HEK293 (cell line): ENCODE measurements around the gene MVP.
A peak's percentile ranks its signal among the peaks of the same experiment; 100 is the strongest.

Source experiments
- KLF16 ChIP-seq: fragments of 450-650 bp; formaldehyde crosslinking; IDR thresholded peaks from 2 replicates; pipeline ENCODE4 v1.5.1; 2017; ENCODE audit warnings: missing biosample characterization, missing genetic modification characterization
- MEIS1 ChIP-seq: sonication (generic); formaldehyde crosslinking; IDR thresholded peaks from 2 replicates; pipeline ENCODE4 v1.8.1; 2022; ENCODE audit warnings: missing genetic modification reagents, mild to moderate bottlenecking, borderline replicate concordance
- MYNN ChIP-seq: fragments of 450-650 bp; formaldehyde crosslinking; IDR thresholded peaks from 2 replicates; pipeline ENCODE4 v1.5.1; 2016; ENCODE audit warnings: missing biosample characterization, missing genetic modification characterization, borderline replicate concordance
- PRDM1 ChIP-seq: fragments of 450-650 bp; formaldehyde crosslinking; IDR thresholded peaks from 2 replicates; pipeline ENCODE4; 2016; ENCODE audit warnings: missing biosample characterization, missing genetic modification characterization
- SCRT1 ChIP-seq: fragments of 450-650 bp; formaldehyde crosslinking; IDR thresholded peaks from 2 replicates; pipeline ENCODE4 v1.5.1; 2016; ENCODE audit warnings: missing biosample characterization, missing genetic modification characterization, borderline replicate concordance
- SCRT2 ChIP-seq: fragments of 450-650 bp; formaldehyde crosslinking; IDR thresholded peaks from 2 replicates; pipeline ENCODE4 v1.5.1; 2016; ENCODE audit warnings: missing biosample characterization, missing genetic modification characterization
- YY1 ChIP-seq: fragments of 450-650 bp; formaldehyde crosslinking; IDR thresholded peaks from 2 replicates; pipeline ENCODE4 v1.5.1; 2018; ENCODE audit warnings: missing biosample characterization, missing genetic modification characterization
- ZEB2 ChIP-seq: fragments of 450-650 bp; formaldehyde crosslinking; IDR thresholded peaks from 2 replicates; pipeline ENCODE4 v1.5.1; 2016; ENCODE audit warnings: missing biosample characterization, missing genetic modification characterization
- ZNF114 ChIP-seq: fragments of 450-650 bp; formaldehyde crosslinking; IDR thresholded peaks from 2 replicates; pipeline ENCODE4 v1.5.0; 2017; ENCODE audit warnings: missing biosample characterization, missing genetic modification characterization
- ZNF175 ChIP-seq: fragments of 450-650 bp; formaldehyde crosslinking; IDR thresholded peaks from 2 replicates; pipeline ENCODE4 v1.5.1; 2016; ENCODE audit warnings: missing biosample characterization, missing genetic modification characterization
- ZNF221 ChIP-seq: fragments of 450-650 bp; formaldehyde crosslinking; IDR thresholded peaks from 2 replicates; pipeline ENCODE4 v1.5.1; 2017; ENCODE audit warnings: missing biosample characterization, missing genetic modification characterization, borderline replicate concordance
- ZNF37A ChIP-seq: fragments of 450-650 bp; IDR thresholded peaks from 2 replicates; pipeline ENCODE4 v1.5.1; 2018; ENCODE audit warnings: missing biosample characterization, missing genetic modification characterization
- ZNF404 ChIP-seq: fragments of 450-650 bp; formaldehyde crosslinking; IDR thresholded peaks from 2 replicates; pipeline ENCODE4 v1.5.1; 2017; ENCODE audit warnings: missing biosample characterization, missing genetic modification characterization
- ZNF529 ChIP-seq: fragments of 450-650 bp; formaldehyde crosslinking; IDR thresholded peaks from 2 replicates; pipeline ENCODE4 v1.5.1; 2017; ENCODE audit warnings: missing genetic modification characterization, missing biosample characterization; ENCODE audit not compliant: insufficient replicate concordance
- ZNF558 ChIP-seq: fragments of 450-650 bp; formaldehyde crosslinking; IDR thresholded peaks from 2 replicates; pipeline ENCODE4 v1.5.1; 2016; ENCODE audit warnings: missing biosample characterization, missing genetic modification characterization
- ZNF561 ChIP-seq: fragments of 450-650 bp; IDR thresholded peaks from 2 replicates; pipeline ENCODE4 v1.5.1; 2018; ENCODE audit warnings: missing biosample characterization, missing genetic modification characterization, borderline replicate concordance
- ZNF768 ChIP-seq: fragments of 450-650 bp; formaldehyde crosslinking; IDR thresholded peaks from 2 replicates; pipeline ENCODE4 v1.5.1; 2018; ENCODE audit warnings: missing biosample characterization, mild to moderate bottlenecking, missing genetic modification characterization
- ZXDB ChIP-seq: fragments of 450-650 bp; formaldehyde crosslinking; IDR thresholded peaks from 2 replicates; pipeline ENCODE4 v1.5.1; 2016; ENCODE audit warnings: missing biosample characterization, missing genetic modification characterization
- TF ChIP-seq, protein P1 (sequence below): fragments of 450-650 bp; formaldehyde crosslinking; IDR thresholded peaks from 2 replicates; pipeline ENCODE4 v1.5.1; 2017; ENCODE audit warnings: missing biosample characterization, missing genetic modification characterization
- TF ChIP-seq, protein P2 (sequence below): fragments of 450-650 bp; formaldehyde crosslinking; IDR thresholded peaks from 2 replicates; pipeline ENCODE4 v1.5.1; 2017; ENCODE audit warnings: missing biosample characterization, mild to moderate bottlenecking, missing genetic modification characterization, moderate library complexity
- TF ChIP-seq, protein P3 (sequence below): fragments of 450-650 bp; formaldehyde crosslinking; conservative IDR thresholded peaks from 2 replicates; pipeline ENCODE4 v1.5.1; 2016; ENCODE audit warnings: low read depth, missing biosample characterization, missing genetic modification characterization
- TF ChIP-seq, protein P4 (sequence below): fragments of 450-650 bp; formaldehyde crosslinking; IDR thresholded peaks from 2 replicates; pipeline ENCODE4 v1.5.1; 2016; ENCODE audit warnings: missing biosample characterization, missing genetic modification characterization
- TF ChIP-seq, protein P5 (sequence below): fragments of 450-650 bp; formaldehyde crosslinking; IDR thresholded peaks from 2 replicates; pipeline ENCODE4 v1.5.1; 2016; ENCODE audit warnings: missing biosample characterization, missing genetic modification characterization, low read depth
- TF ChIP-seq, protein P6 (sequence below): fragments of 450-650 bp; formaldehyde crosslinking; IDR thresholded peaks from 2 replicates; pipeline ENCODE4; 2016; ENCODE audit warnings: missing biosample characterization, missing genetic modification characterization

The MVP gene

DNA sequence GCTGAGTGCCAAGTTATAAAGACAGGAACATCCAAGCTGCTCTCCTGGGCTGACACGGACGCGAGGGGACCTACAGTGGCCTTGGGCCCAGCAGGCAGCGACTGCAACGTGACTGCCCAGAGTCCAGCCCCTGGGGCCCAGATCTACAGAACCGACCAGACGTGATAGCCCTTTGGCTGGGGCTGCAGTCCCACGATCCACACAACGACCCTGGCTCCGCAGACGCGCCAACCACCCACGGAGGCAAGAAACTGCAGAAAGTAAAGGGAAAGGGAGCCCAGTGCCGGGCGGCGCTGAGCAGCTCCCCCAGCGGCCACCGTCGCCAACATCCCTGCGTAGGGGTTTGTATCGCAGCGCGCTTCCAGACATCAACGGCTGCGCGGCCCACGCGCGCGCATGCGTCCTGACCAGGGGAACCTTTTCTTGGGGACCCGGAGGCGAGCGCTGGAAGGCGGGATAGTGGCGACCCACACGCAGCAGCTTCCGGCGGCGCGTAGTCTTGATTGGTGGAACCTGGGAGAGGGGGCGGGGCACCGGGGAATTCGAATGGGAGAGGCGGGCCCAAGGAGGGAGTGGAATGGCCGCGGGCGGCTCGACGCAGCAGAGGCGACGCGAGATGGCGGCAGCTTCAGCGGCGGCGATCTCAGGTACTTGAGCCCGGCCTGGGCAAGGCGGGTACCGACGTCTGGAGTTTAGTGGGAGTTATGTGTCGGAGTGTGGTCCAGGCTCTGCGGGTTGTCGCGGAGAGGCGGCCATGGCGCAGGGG is 29.9 kb upstream of the MVP start, which contains the start of gene KIF22 (continued):
- TF ChIP-seq ZNF558 (tag by site-specific recombination), result no peak
- 0 out of 2 replicates have a peak, but pooled peaks have one; percentile 55 for TF ChIP-seq ZNF561 (tag by site-specific recombination)
- TF ChIP-seq, protein P1, sequence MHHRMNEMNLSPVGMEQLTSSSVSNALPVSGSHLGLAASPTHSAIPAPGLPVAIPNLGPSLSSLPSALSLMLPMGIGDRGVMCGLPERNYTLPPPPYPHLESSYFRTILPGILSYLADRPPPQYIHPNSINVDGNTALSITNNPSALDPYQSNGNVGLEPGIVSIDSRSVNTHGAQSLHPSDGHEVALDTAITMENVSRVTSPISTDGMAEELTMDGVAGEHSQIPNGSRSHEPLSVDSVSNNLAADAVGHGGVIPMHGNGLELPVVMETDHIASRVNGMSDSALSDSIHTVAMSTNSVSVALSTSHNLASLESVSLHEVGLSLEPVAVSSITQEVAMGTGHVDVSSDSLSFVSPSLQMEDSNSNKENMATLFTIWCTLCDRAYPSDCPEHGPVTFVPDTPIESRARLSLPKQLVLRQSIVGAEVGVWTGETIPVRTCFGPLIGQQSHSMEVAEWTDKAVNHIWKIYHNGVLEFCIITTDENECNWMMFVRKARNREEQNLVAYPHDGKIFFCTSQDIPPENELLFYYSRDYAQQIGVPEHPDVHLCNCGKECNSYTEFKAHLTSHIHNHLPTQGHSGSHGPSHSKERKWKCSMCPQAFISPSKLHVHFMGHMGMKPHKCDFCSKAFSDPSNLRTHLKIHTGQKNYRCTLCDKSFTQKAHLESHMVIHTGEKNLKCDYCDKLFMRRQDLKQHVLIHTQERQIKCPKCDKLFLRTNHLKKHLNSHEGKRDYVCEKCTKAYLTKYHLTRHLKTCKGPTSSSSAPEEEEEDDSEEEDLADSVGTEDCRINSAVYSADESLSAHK, result peak; percentile 25; the same call in 1 of the 2 replicates
- no peak for TF ChIP-seq ZNF175 (tag by site-specific recombination)
- no peak for TF ChIP-seq SCRT2 (tag by site-specific recombination)
- peak; percentile 67 for TF ChIP-seq ZEB2 (tag by site-specific recombination)
- TF ChIP-seq ZNF37A (tag by site-specific recombination), result no peak
- peak; percentile 97 for TF ChIP-seq YY1 (tag by site-specific recombination)
- no peak for TF ChIP-seq ZNF404
- TF ChIP-seq, protein P2, sequence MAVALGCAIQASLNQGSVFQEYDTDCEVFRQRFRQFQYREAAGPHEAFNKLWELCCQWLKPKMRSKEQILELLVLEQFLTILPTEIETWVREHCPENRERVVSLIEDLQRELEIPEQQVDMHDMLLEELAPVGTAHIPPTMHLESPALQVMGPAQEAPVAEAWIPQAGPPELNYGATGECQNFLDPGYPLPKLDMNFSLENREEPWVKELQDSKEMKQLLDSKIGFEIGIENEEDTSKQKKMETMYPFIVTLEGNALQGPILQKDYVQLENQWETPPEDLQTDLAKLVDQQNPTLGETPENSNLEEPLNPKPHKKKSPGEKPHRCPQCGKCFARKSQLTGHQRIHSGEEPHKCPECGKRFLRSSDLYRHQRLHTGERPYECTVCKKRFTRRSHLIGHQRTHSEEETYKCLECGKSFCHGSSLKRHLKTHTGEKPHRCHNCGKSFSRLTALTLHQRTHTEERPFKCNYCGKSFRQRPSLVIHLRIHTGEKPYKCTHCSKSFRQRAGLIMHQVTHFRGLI (tag by site-specific recombination), result no peak
- TF ChIP-seq KLF16 (tag by site-specific recombination), result peak; percentile 89
- TF ChIP-seq MYNN (tag by site-specific recombination), result no peak
- TF ChIP-seq, protein P3, sequence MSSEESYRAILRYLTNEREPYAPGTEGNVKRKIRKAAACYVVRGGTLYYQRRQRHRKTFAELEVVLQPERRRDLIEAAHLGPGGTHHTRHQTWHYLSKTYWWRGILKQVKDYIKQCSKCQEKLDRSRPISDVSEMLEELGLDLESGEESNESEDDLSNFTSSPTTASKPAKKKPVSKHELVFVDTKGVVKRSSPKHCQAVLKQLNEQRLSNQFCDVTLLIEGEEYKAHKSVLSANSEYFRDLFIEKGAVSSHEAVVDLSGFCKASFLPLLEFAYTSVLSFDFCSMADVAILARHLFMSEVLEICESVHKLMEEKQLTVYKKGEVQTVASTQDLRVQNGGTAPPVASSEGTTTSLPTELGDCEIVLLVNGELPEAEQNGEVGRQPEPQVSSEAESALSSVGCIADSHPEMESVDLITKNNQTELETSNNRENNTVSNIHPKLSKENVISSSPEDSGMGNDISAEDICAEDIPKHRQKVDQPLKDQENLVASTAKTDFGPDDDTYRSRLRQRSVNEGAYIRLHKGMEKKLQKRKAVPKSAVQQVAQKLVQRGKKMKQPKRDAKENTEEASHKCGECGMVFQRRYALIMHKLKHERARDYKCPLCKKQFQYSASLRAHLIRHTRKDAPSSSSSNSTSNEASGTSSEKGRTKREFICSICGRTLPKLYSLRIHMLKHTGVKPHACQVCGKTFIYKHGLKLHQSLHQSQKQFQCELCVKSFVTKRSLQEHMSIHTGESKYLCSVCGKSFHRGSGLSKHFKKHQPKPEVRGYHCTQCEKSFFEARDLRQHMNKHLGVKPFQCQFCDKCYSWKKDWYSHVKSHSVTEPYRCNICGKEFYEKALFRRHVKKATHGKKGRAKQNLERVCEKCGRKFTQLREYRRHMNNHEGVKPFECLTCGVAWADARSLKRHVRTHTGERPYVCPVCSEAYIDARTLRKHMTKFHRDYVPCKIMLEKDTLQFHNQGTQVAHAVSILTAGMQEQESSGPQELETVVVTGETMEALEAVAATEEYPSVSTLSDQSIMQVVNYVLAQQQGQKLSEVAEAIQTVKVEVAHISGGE, result peak; percentile 99
- TF ChIP-seq, protein P4, sequence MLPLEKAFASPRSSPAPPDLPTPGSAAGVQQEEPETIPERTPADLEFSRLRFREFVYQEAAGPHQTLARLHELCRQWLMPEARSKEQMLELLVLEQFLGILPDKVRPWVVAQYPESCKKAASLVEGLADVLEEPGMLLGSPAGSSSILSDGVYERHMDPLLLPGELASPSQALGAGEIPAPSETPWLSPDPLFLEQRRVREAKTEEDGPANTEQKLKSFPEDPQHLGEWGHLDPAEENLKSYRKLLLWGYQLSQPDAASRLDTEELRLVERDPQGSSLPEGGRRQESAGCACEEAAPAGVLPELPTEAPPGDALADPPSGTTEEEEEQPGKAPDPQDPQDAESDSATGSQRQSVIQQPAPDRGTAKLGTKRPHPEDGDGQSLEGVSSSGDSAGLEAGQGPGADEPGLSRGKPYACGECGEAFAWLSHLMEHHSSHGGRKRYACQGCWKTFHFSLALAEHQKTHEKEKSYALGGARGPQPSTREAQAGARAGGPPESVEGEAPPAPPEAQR, result no peak
- TF ChIP-seq, protein P5, sequence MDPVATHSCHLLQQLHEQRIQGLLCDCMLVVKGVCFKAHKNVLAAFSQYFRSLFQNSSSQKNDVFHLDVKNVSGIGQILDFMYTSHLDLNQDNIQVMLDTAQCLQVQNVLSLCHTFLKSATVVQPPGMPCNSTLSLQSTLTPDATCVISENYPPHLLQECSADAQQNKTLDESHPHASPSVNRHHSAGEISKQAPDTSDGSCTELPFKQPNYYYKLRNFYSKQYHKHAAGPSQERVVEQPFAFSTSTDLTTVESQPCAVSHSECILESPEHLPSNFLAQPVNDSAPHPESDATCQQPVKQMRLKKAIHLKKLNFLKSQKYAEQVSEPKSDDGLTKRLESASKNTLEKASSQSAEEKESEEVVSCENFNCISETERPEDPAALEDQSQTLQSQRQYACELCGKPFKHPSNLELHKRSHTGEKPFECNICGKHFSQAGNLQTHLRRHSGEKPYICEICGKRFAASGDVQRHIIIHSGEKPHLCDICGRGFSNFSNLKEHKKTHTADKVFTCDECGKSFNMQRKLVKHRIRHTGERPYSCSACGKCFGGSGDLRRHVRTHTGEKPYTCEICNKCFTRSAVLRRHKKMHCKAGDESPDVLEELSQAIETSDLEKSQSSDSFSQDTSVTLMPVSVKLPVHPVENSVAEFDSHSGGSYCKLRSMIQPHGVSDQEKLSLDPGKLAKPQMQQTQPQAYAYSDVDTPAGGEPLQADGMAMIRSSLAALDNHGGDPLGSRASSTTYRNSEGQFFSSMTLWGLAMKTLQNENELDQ (tag by site-specific recombination), result no peak
- no peak for TF ChIP-seq ZNF221 (tag by site-specific recombination)
- TF ChIP-seq, protein P6, sequence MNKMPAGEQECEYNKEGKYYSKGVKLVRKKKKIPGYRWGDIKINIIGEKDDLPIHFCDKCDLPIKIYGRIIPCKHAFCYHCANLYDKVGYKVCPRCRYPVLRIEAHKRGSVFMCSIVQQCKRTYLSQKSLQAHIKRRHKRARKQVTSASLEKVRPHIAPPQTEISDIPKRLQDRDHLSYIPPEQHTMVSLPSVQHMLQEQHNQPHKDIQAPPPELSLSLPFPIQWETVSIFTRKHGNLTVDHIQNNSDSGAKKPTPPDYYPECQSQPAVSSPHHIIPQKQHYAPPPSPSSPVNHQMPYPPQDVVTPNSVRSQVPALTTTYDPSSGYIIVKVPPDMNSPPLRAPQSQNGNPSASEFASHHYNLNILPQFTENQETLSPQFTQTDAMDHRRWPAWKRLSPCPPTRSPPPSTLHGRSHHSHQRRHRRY (tag by site-specific recombination), result no peak
- TF ChIP-seq SCRT1 (tag by site-specific recombination), result no peak
- no peak for TF ChIP-seq ZNF114 (tag by site-specific recombination)
- peak; percentile 86 for TF ChIP-seq ZXDB (tag by site-specific recombination)
- TF ChIP-seq ZNF768 (tag by site-specific recombination), result no peak
- peak; percentile 90 for TF ChIP-seq PRDM1 (tag by site-specific recombination)
- no peak for TF ChIP-seq ZNF529
- no peak for TF ChIP-seq MEIS1
